Measurements from ENCODE around the gene CHST1.

DNA sequence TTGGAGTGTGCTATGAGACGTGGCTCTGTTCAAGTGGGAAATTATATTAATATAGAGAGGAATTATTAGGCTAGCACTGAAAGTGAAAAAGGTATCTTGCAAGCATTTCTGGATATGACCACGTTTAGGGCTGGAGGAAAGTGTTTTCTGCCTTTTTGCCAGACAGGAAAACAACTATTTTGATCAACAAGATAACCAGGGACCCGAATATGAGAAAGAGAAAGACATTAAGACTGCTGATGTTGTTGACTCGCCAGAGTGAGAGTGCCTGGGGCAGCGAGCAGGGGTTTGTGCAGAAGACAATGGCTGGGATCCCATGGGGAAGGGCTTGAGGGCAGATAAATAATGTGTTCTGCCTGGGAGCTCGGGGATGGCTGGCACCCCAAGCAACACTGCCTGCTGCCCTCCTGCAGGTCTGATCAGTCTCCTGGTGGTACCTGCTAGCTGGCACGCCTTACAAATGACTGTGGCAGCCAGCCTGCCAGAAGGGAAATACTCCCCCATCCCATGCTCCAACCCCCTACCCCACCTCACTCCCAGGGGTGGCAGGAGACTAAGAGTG, 23.1 kb upstream of the CHST1 start:
- TF ChIP-seq CTCF (IDR thresholded peaks at IDR 0.05; ENCODE audit: extremely low read depth in 1 of 2, insufficient read depth in 1 of 2, low read depth in 1 of 2, low read length in 2 of 2) (no peak), POLR2A (IDR thresholded peaks at IDR 0.05; ENCODE audit: low read depth, low read length) (no peak), POLR2AphosphoS5 (IDR thresholded peaks at IDR 0.05; ENCODE audit: insufficient read depth, low read depth, low read length) (no peak), MYC (IDR thresholded peaks at IDR 0.05; ENCODE audit: low read depth, low read length) (no peak), EZH2 (IDR thresholded peaks at IDR 0.05; ENCODE audit: borderline replicate concordance, low read depth, low read length, severe bottlenecking) (no peak)
- TF ChIP-seq, protein P1, sequence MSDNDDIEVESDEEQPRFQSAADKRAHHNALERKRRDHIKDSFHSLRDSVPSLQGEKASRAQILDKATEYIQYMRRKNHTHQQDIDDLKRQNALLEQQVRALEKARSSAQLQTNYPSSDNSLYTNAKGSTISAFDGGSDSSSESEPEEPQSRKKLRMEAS (IDR thresholded peaks at IDR 0.05; ENCODE audit: insufficient read depth, insufficient read length) = no peak

Data from endothelial cell of umbilical vein (primary cell).